HUES6 (cell line): ENCODE results near the gene VPS13D.

Experiments used
- H3K27ac ChIP-seq: 2 replicates; pipeline ENCODE4 v1.7.0; 2013; ENCODE audit warnings: low read depth, mild to moderate bottlenecking, low read length, inconsistent platforms
- H3K27me3 ChIP-seq: 2 replicates; pipeline ENCODE4 v1.6.1; 2013; ENCODE audit warnings: low read length; ENCODE audit not compliant: control insufficient read depth, insufficient read depth
- H3K36me3 ChIP-seq: 2 replicates; pipeline ENCODE4 v1.6.1; 2013; ENCODE audit warnings: low read length; ENCODE audit not compliant: control insufficient read depth, insufficient read depth
- H3K4me1 ChIP-seq: 2 replicates; pipeline ENCODE4 v1.6.1; 2013; ENCODE audit warnings: low read length; ENCODE audit not compliant: control insufficient read depth, insufficient read depth
- H3K4me3 ChIP-seq: 2 replicates; pipeline ENCODE4 v1.5.1; 2013; ENCODE audit warnings: low read depth, low read length
- H3K9ac ChIP-seq: one replicate; pipeline ENCODE4 v1.6.1; 2013; ENCODE audit warnings: mild to moderate bottlenecking, low read length
- H3K9me3 ChIP-seq: 2 replicates; pipeline ENCODE4 v1.6.1; 2013; ENCODE audit warnings: low read depth, low read length; ENCODE audit not compliant: control insufficient read depth, insufficient read depth

Gene VPS13D

GRCh38 chr1:12542616-12543592, 313.1 kb downstream of the VPS13D start:
- H3K36me3 ChIP-seq = no peaks in the 10 kb centered on the region
- no peak overlapping the region for H3K27ac ChIP-seq
- no peaks in the 10 kb centered on the region for H3K27me3 ChIP-seq
- H3K9ac ChIP-seq = no peak overlapping the region
- no peak overlapping the region for H3K4me3 ChIP-seq
- peaks cover 24% of the 10 kb centered on the region for H3K4me1 ChIP-seq
- no peaks in the 10 kb centered on the region for H3K9me3 ChIP-seq

GRCh38 chr1:12543740-12544154, 313.9 kb downstream of the VPS13D start:
- Histone ChIP-seq H3K27ac (no peak overlapping the region), H3K4me3 (no peak overlapping the region)

GRCh38 chr1:12544357-12544756, 314.5 kb downstream of the VPS13D start:
- no peak overlapping the region for H3K9ac ChIP-seq
- H3K27ac ChIP-seq = no peak overlapping the region
- H3K36me3 ChIP-seq = no peaks in the 10 kb centered on the region
- H3K4me1 ChIP-seq = peaks cover 25% of the 10 kb centered on the region
- H3K27me3 ChIP-seq = no peaks in the 10 kb centered on the region
- no peaks in the 10 kb centered on the region for H3K9me3 ChIP-seq
- no peak overlapping the region for H3K4me3 ChIP-seq

More at GRCh38 chr1:12543740-12544154, 313.9 kb downstream of the VPS13D start:
- no peaks in the 10 kb centered on the region for H3K9me3 ChIP-seq
- H3K27me3 ChIP-seq = no peaks in the 10 kb centered on the region
- no peak overlapping the region for H3K9ac ChIP-seq
- no peaks in the 10 kb centered on the region for H3K36me3 ChIP-seq
- H3K4me1 ChIP-seq = peaks cover 24% of the 10 kb centered on the region

GRCh38 chr1:12544992-12545391, 315.2 kb downstream of the VPS13D start:
- H3K27ac ChIP-seq = no peak overlapping the region
- H3K4me1 ChIP-seq = peaks cover 31% of the 10 kb centered on the region
- H3K36me3 ChIP-seq = no peaks in the 10 kb centered on the region

GRCh38 chr1:12546771-12547585, 317.1 kb downstream of the VPS13D start:
- no peak overlapping the region for H3K4me3 ChIP-seq
- no peak overlapping the region for H3K9ac ChIP-seq
- H3K36me3 ChIP-seq = no peaks in the 10 kb centered on the region
- H3K4me1 ChIP-seq = peaks cover 12% of the 10 kb centered on the region; the same call in 1 of the 2 replicates
- no peaks in the 10 kb centered on the region for H3K27me3 ChIP-seq
- no peaks in the 10 kb centered on the region for H3K9me3 ChIP-seq
- H3K27ac ChIP-seq = no peak overlapping the region

More at GRCh38 chr1:12544992-12545391, 315.2 kb downstream of the VPS13D start:
- H3K4me3 ChIP-seq = no peak overlapping the region
- H3K9me3 ChIP-seq = no peaks in the 10 kb centered on the region
- H3K27me3 ChIP-seq = no peaks in the 10 kb centered on the region
- H3K9ac ChIP-seq = no peak overlapping the region

- no peaks in the 10 kb centered on the region for H3K27me3 ChIP-seq
- H3K4me1 ChIP-seq = peaks cover 11% of the 10 kb centered on the region; the same call in 1 of the 2 replicates
- H3K9me3 ChIP-seq = no peaks in the 10 kb centered on the region
- no peak overlapping the region for H3K27ac ChIP-seq
- no peak overlapping the region for H3K4me3 ChIP-seq
- no peak overlapping the region for H3K9ac ChIP-seq
- H3K36me3 ChIP-seq = no peaks in the 10 kb centered on the region
Measured at GRCh38 chr1:12547586-12548225, 317.9 kb downstream of the VPS13D start.

GRCh38 chr1:12548279-12548972, 318.6 kb downstream of the VPS13D start:
- Histone ChIP-seq H3K4me3 (no peak overlapping the region), H3K27me3 (no peaks in the 10 kb centered on the region), H3K27ac (no peak overlapping the region), H3K9ac (no peak overlapping the region), H3K9me3 (no peaks in the 10 kb centered on the region), H3K4me1 (peaks cover 14% of the 10 kb centered on the region; the same call in 1 of the 2 replicates), H3K36me3 (no peaks in the 10 kb centered on the region)

- no peak overlapping the region for H3K9ac ChIP-seq
- no peak overlapping the region for H3K27ac ChIP-seq
- peaks cover 14% of the 10 kb centered on the region; the same call in 1 of the 2 replicates for H3K4me1 ChIP-seq
- H3K4me3 ChIP-seq = no peak overlapping the region
- H3K27me3 ChIP-seq = no peaks in the 10 kb centered on the region
- no peaks in the 10 kb centered on the region for H3K9me3 ChIP-seq
- no peaks in the 10 kb centered on the region for H3K36me3 ChIP-seq
Measured at GRCh38 chr1:12548973-12549459, 319.2 kb downstream of the VPS13D start.

GRCh38 chr1:12549460-12550349, 319.9 kb downstream of the VPS13D start:
- Histone ChIP-seq H3K27me3 (no peaks in the 10 kb centered on the region), H3K36me3 (no peaks in the 10 kb centered on the region), H3K9ac (no peak overlapping the region), H3K4me1 (peaks cover 14% of the 10 kb centered on the region; the same call in 1 of the 2 replicates), H3K27ac (no peak overlapping the region), H3K9me3 (no peaks in the 10 kb centered on the region), H3K4me3 (no peak overlapping the region)
